GM23338 (cell line): ENCODE measurements around the gene GHRHR. TPM values are rescaled to one million over a fixed set of nuclear protein-coding genes. Genes with fewer than 3 reads are reported as not detected.
A peak's percentile ranks its signal among the peaks of the same experiment; 100 is the strongest.

Experiments used
- ATAC-seq: fragments of 200-7000 bp; cut with Tn5 transposase; 3 replicates; pipeline ENCODE4 v1.9.1; 2020
- DNase-seq: peaks from one replicate; pipeline ENCODE4 v3.0.0-alpha.2; 2015; ENCODE audit warnings: low spot score
- H2AFZ ChIP-seq: fragments of 200-600 bp; sonication (generic); 2 replicates; pipeline ENCODE4 v1.8.0; 2016; ENCODE audit warnings: antibody characterized with exemption, mild to moderate bottlenecking, moderate library complexity
- H3F3A ChIP-seq: fragments of 200-600 bp; sonication (generic); replicated peaks from 2 replicates; pipeline ENCODE4 v1.8.0; 2017; ENCODE audit warnings: antibody characterized with exemption, mixed run types, low read depth
- H3K27ac ChIP-seq: fragments of 200-600 bp; sonication (generic); 2 replicates; pipeline ENCODE4 v1.6.1; 2016; ENCODE audit warnings: low read depth
- H3K27me3 ChIP-seq: fragments of 200-600 bp; sonication (generic); 2 replicates; pipeline ENCODE4 v1.8.0; 2016; ENCODE audit warnings: mild to moderate bottlenecking, mixed run types, moderate library complexity; ENCODE audit not compliant: insufficient read depth
- H3K36me3 ChIP-seq: fragments of 200-600 bp; sonication (generic); 2 replicates; pipeline ENCODE4 v1.8.0; 2016; ENCODE audit warnings: mild to moderate bottlenecking; ENCODE audit not compliant: insufficient read depth
- H3K4me1 ChIP-seq: fragments of 200-600 bp; sonication (generic); 2 replicates; pipeline ENCODE4 v1.8.0; 2016; ENCODE audit warnings: mild to moderate bottlenecking, moderate library complexity; ENCODE audit not compliant: insufficient read depth
- H3K4me2 ChIP-seq: fragments of 200-600 bp; sonication (generic); 2 replicates; pipeline ENCODE4 v1.7.1; 2017; ENCODE audit warnings: mixed run types
- H3K4me3 ChIP-seq: fragments of 200-600 bp; sonication (generic); 2 replicates; pipeline ENCODE4 v1.6.1; 2016; ENCODE audit warnings: mixed run types
- H3K79me2 ChIP-seq: fragments of 200-600 bp; sonication (generic); replicated peaks from 2 replicates; pipeline ENCODE4 v1.8.0; 2017; ENCODE audit warnings: mild to moderate bottlenecking; ENCODE audit not compliant: insufficient read depth
- H3K9me2 ChIP-seq: fragments of 200-600 bp; sonication (generic); 2 replicates; pipeline ENCODE4 v1.8.0; 2017; ENCODE audit not compliant: insufficient read depth
- H4K20me1 ChIP-seq: fragments of 200-600 bp; sonication (generic); replicated peaks from 2 replicates; pipeline ENCODE4 v1.8.0; 2017; ENCODE audit warnings: mild to moderate bottlenecking; ENCODE audit not compliant: insufficient read depth
- H3K27ac Mint-ChIP-seq: 2 replicates; pipeline ENCODE4 v1.8.0; 2020; ENCODE audit warnings: inconsistent platforms, mild to moderate bottlenecking, moderate library complexity, mixed read lengths
- H3K27me3 Mint-ChIP-seq: 3 replicates; pipeline ENCODE4 v1.8.0; 2022; ENCODE audit warnings: low read depth, mild to moderate bottlenecking, moderate library complexity, mixed read lengths, inconsistent platforms; ENCODE audit not compliant: insufficient read depth, poor library complexity
- H3K36me3 Mint-ChIP-seq: 3 replicates; pipeline ENCODE4 v1.8.0; 2021; ENCODE audit warnings: low read depth, mild to moderate bottlenecking, inconsistent platforms, moderate library complexity, mixed read lengths
- H3K4me1 Mint-ChIP-seq: 3 replicates; pipeline ENCODE4 v1.8.0; 2020; ENCODE audit warnings: mild to moderate bottlenecking, inconsistent platforms, mixed read lengths
- H3K4me3 Mint-ChIP-seq: 3 replicates; pipeline ENCODE4 v1.8.0; 2021; ENCODE audit warnings: moderate library complexity, mild to moderate bottlenecking, inconsistent platforms, mixed read lengths
- H3K9me3 Mint-ChIP-seq: 3 replicates; pipeline ENCODE4 v1.8.0; 2020; ENCODE audit warnings: moderate library complexity, mild to moderate bottlenecking, inconsistent platforms, mixed read lengths
- CREB1 ChIP-seq: fragments of 250-450 bp; sonication (Bioruptor Pico); IDR thresholded peaks from 2 replicates; pipeline ENCODE4 v1.5.0; 2020; ENCODE audit warnings: low read depth, mild to moderate bottlenecking, moderate library complexity
- ETS1 ChIP-seq: IDR thresholded peaks from 2 replicates; pipeline ENCODE4 v1.6.1; 2016; ENCODE audit warnings: antibody characterized with exemption
- EZH2 ChIP-seq: fragments of 200-600 bp; sonication (generic); IDR thresholded peaks from one replicate; pipeline ENCODE4 v1.8.0; 2017; ENCODE audit warnings: antibody characterized with exemption, mild to moderate bottlenecking, low read depth; ENCODE audit not compliant: unreplicated experiment
- EZH2phosphoT487 ChIP-seq: fragments of 200-600 bp; sonication (generic); IDR thresholded peaks from one replicate; pipeline ENCODE4 v1.8.1; 2018; ENCODE audit warnings: antibody characterized with exemption; ENCODE audit not compliant: unreplicated experiment
- JUNB ChIP-seq: IDR thresholded peaks from one replicate; pipeline ENCODE4 v1.6.1; 2016; ENCODE audit warnings: antibody characterized with exemption; ENCODE audit not compliant: unreplicated experiment
- NANOG ChIP-seq: IDR thresholded peaks from 2 replicates; pipeline ENCODE4 v1.6.1; 2016; ENCODE audit warnings: antibody characterized with exemption, borderline replicate concordance
- POLR2AphosphoS5 ChIP-seq: IDR thresholded peaks from 2 replicates; pipeline ENCODE4 v1.6.1; 2016; ENCODE audit warnings: antibody characterized with exemption, low read depth
- REST ChIP-seq: IDR thresholded peaks from one replicate; pipeline ENCODE4 v1.6.1; 2018; ENCODE audit warnings: antibody characterized with exemption; ENCODE audit not compliant: unreplicated experiment
- STAT1 ChIP-seq: IDR thresholded peaks from one replicate; pipeline ENCODE4 v1.6.1; 2016; ENCODE audit warnings: antibody characterized with exemption; ENCODE audit not compliant: unreplicated experiment
- ZNF114 ChIP-seq: fragments of 250-450 bp; sonication (Bioruptor Pico); IDR thresholded peaks from 2 replicates; pipeline ENCODE4 v1.5.0; 2020; ENCODE audit warnings: mild to moderate bottlenecking, moderate library complexity
- ZNF331 ChIP-seq: fragments of 250-450 bp; sonication (Bioruptor Pico); IDR thresholded peaks from 2 replicates; pipeline ENCODE4 v1.5.0; 2020; ENCODE audit warnings: low read depth, mild to moderate bottlenecking, moderate library complexity
- ZNF462 ChIP-seq: fragments of 250-450 bp; sonication (Bioruptor Pico); IDR thresholded peaks from 2 replicates; pipeline ENCODE4 v1.5.0; 2020; ENCODE audit warnings: mild to moderate bottlenecking, moderate library complexity
- polyA plus RNA-seq: library from polyadenylated mRNA; unstranded; fragments of >200 nt; fragmentation: Nextera tagmentation; extraction: Ambion mirVana; gene quantifications from 2 replicates; pipeline ENCODE4 v1.2.1, GENCODE V29; 2016
- total RNA-seq: library from RNA; depleted of rRNA; stranded (reverse); fragments of >200 nt; shearing (Covaris generic); gene quantifications from 2 replicates; pipeline ENCODE4 v1.2.3, GENCODE V29; 2014

The GHRHR gene
- total and polyA plus RNA-seq, 2 experiments from 2014 or later, result 2.2 TPM; not detected in 1

- H3K4me3 Mint-ChIP-seq, result peak overlapping the region; percentile 78
- H3F3A ChIP-seq, result 0 out of 2 replicates have a peak, but pooled peaks cover 2% of the 10 kb centered on the region
- H3K36me3 ChIP-seq, result no peaks in the 10 kb centered on the region
- TF ChIP-seq POLR2AphosphoS5 (no peak), NANOG (no peak), STAT1 (no peak), ZNF462 (CRISPR knock-in tag) (no peak), REST (no peak), EZH2phosphoT487 (no peak), CREB1 (no peak), ZNF114 (CRISPR knock-in tag) (no peak), ETS1 (no peak), EZH2 (no peak), JUNB (no peak), ZNF331 (CRISPR knock-in tag) (no peak)
- no peaks in the 10 kb centered on the region for H3K79me2 ChIP-seq
- DNase-seq, result no peak
- H3K4me1 Mint-ChIP-seq, result peaks cover 67% of the 10 kb centered on the region
- peak overlapping the region; percentile 88; the same call in 1 of the 2 replicates for H2AFZ ChIP-seq
- H4K20me1 ChIP-seq, result no peaks in the 10 kb centered on the region
- no peak overlapping the region for H3K27ac ChIP-seq
- no peaks in the 10 kb centered on the region for H3K9me2 ChIP-seq
- peak overlapping the region; percentile 35 for H3K4me3 ChIP-seq
- ATAC-seq, result no peak
- no peak overlapping the region for H3K27ac Mint-ChIP-seq
- peak overlapping the region; percentile 68 for H3K4me2 ChIP-seq
- H3K36me3 Mint-ChIP-seq, result no peaks in the 10 kb centered on the region; the same call in 2 of the 3 replicates
- peaks cover 49% of the 10 kb centered on the region for H3K4me1 ChIP-seq
- no peaks in the 10 kb centered on the region; the same call in 2 of the 3 replicates for H3K9me3 Mint-ChIP-seq
- peaks cover 8% of the 10 kb centered on the region for H3K27me3 ChIP-seq
- peaks cover 28% of the 10 kb centered on the region for H3K27me3 Mint-ChIP-seq
Observed at GRCh38 chr7:30987178-30987577, 23.4 kb downstream of the GHRHR start.
